OCI-LY1 (cell line): ENCODE data around the gene FCRL1.

Experiments used
- CTCF ChIP-seq: fragments of 200-600 bp; sonication (generic), shearing (Covaris generic); IDR thresholded peaks from 2 replicates; pipeline ENCODE4 v1.5.1; 2017; ENCODE audit warnings: mild to moderate bottlenecking, antibody characterized with exemption, low read length, moderate library complexity, mixed read lengths
- EZH2 ChIP-seq: fragments of 200-600 bp; sonication (generic), shearing (Covaris generic); IDR thresholded peaks from 2 replicates; pipeline ENCODE4 v1.8.0; 2017; ENCODE audit warnings: borderline replicate concordance, mixed run types, mild to moderate bottlenecking, antibody characterized with exemption, low read length, moderate library complexity, mixed read lengths

GRCh38 chr1:157799996-157800395 is 19.9 kb downstream of the FCRL1 start:
- TF ChIP-seq CTCF: no peak
- no peak for TF ChIP-seq EZH2
